ENCODE measurements around the gene SMG7. TPM values are rescaled to one million over a fixed set of nuclear protein-coding genes. Genes with fewer than 3 reads are reported as not detected.

SMG7 gene
- total RNA-seq, 1 experiment from 2014 or later = 54.1 TPM

DNA sequence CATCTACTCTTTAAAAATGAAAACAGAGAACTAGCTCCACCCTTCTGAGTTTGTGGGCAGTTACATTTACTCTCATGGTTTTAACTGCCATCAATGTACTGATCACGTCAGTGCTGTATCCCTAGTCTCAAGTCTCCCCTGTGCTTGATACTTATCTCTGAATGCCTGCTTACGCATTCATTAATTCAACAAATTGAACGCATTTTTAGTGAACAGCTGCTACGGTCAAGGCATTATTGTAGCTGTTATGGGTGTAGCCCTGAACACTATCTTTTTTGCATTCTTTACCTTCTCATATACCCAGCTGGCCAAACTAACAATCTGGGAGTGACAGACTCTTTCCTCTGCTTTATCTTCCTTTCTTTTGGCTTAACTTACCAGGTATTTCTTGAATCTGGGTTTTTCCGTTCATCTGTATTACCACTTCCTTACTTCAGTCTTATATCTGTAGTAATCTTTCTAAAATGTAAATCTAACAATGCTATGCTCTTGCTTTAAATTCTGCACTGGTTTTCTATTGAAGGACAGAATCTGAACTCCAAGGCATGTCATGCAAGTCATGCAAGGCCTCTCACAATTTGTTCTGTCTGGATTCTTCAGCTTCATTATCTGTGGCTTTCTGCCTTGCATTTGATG, 33.3 kb downstream of the SMG7 start:
- Histone ChIP-seq H3K79me2 (ENCODE audit: insufficient read depth, low read length) (peaks cover 96% of the 10 kb centered on the region), H3K9ac (ENCODE audit: low read length) (no peak overlapping the region), H3K27ac (ENCODE audit: low read depth, low read length) (no peak overlapping the region), H2AFZ (ENCODE audit: low read depth, low read length, poor library complexity, severe bottlenecking) (no peak overlapping the region), H3K36me3 (ENCODE audit: control insufficient read depth in 1 of 2, insufficient read depth in 2 of 2, low read length in 2 of 2) (no peaks in the 10 kb centered on the region), H3K9me2 (ENCODE audit: insufficient read depth) (no peaks in the 10 kb centered on the region), H4K20me1 (ENCODE audit: insufficient read depth) (peaks cover 15% of the 10 kb centered on the region; the same call in 1 of the 2 replicates), H3K9me3 (ENCODE audit: control insufficient read depth in 1 of 2, insufficient read depth in 1 of 2, low read depth in 1 of 2, low read length in 2 of 2) (no peaks in the 10 kb centered on the region), H3K4me2 (ENCODE audit: low read length) (no peak overlapping the region), H3K4me1 (ENCODE audit: control insufficient read depth in 1 of 2, insufficient read depth in 2 of 2, low read length in 2 of 2) (no peaks in the 10 kb centered on the region), H3K4me3 (replicated peaks in 1 of 2; ENCODE audit: low read depth in 1 of 2, low read length in 2 of 2) (no peak overlapping the region), H3K27me3 (ENCODE audit: insufficient read depth, low read length) (no peaks in the 10 kb centered on the region)
- CTCF ChIA-PET = no interaction called here
- POLR2A ChIA-PET = no interaction called here
- intact Hi-C loops (cut with micrococcal nuclease) = no loop called here
- no peak for DNase-seq (ENCODE audit: low read depth, low spot score)
- RAD21 ChIA-PET (ENCODE audit: low non-redundant PET in 1 of 2, low total read pairs in 2 of 2, uncharacterized antibody in 2 of 2, unreplicated experiment in 2 of 2) = no interaction called here
- BruUV-seq (replicated peaks) = no TSS peak
- ATAC-seq = no peak
- no peak for TF ChIP-seq CEBPB (IDR thresholded peaks at IDR 0.05; ENCODE audit: low read depth)
- no peak for TF ChIP-seq SP1 (IDR thresholded peaks at IDR 0.05; ENCODE audit: low read depth)
- TF ChIP-seq SIN3A (IDR thresholded peaks at IDR 0.05; ENCODE audit: low read depth) = no peak
- TF ChIP-seq EGR1 (IDR thresholded peaks at IDR 0.05; ENCODE audit: low read depth) = no peak
- TF ChIP-seq, protein P1, sequence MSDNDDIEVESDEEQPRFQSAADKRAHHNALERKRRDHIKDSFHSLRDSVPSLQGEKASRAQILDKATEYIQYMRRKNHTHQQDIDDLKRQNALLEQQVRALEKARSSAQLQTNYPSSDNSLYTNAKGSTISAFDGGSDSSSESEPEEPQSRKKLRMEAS (IDR thresholded peaks at IDR 0.05) = no peak
- no peak for TF ChIP-seq ZFX (IDR thresholded peaks at IDR 0.05)
- TF ChIP-seq POLR2AphosphoS5 (IDR thresholded peaks at IDR 0.05; ENCODE audit: low read depth, low read length) = no peak
- TF ChIP-seq ELF1 (IDR thresholded peaks at IDR 0.05; ENCODE audit: borderline replicate concordance, low read depth) = no peak
- TF ChIP-seq CBX3 (IDR thresholded peaks at IDR 0.05; ENCODE audit: low read depth) = no peak
- TF ChIP-seq ZNF274 (IDR thresholded peaks at IDR 0.05; ENCODE audit: low read depth, low read length) = no peak

DNA sequence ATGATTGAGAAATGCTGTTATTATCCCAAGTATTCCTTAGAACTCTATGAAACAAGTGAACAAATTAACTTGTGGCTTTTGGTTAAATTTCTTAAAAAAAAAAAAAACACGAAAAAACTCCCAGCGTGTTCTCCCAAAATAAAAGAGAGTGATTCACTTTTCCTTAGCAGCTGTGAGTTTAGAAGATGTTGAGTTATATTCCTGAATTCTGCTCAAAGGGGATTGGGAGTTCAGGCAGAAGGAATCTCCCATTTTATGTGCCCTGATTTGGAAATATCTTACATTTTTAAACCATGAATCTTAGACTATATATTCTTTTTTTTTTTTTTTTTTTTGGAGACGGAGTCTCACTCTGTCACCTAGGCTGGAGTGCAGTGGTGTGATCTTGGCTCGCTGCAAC, 34.3 kb downstream of the SMG7 start:
- H3K9me2 ChIP-seq (ENCODE audit: insufficient read depth) = no peaks in the 10 kb centered on the region
- H3K9me3 ChIP-seq (ENCODE audit: control insufficient read depth in 1 of 2, insufficient read depth in 1 of 2, low read depth in 1 of 2, low read length in 2 of 2) = no peaks in the 10 kb centered on the region
- H3K4me1 ChIP-seq (ENCODE audit: control insufficient read depth in 1 of 2, insufficient read depth in 2 of 2, low read length in 2 of 2) = no peaks in the 10 kb centered on the region
- BruUV-seq (replicated peaks) = no TSS peak
- no peak overlapping the region for H2AFZ ChIP-seq (ENCODE audit: low read depth, low read length, poor library complexity, severe bottlenecking)
- no peak overlapping the region for H3K27ac ChIP-seq (ENCODE audit: low read depth, low read length)
- no peaks in the 10 kb centered on the region for H3K27me3 ChIP-seq (ENCODE audit: insufficient read depth, low read length)
- ATAC-seq = no peak
- peaks cover 92% of the 10 kb centered on the region for H3K79me2 ChIP-seq (ENCODE audit: insufficient read depth, low read length)
- intact Hi-C loops (cut with micrococcal nuclease) = no loop called here
- H3K4me2 ChIP-seq (ENCODE audit: low read length) = no peak overlapping the region
- DNase-seq (ENCODE audit: low read depth, low spot score) = no peak
- H3K9ac ChIP-seq (ENCODE audit: low read length) = no peak overlapping the region
- ChIA-PET CTCF (no interaction called here), POLR2A (no interaction called here), RAD21 (ENCODE audit: low non-redundant PET in 1 of 2, low total read pairs in 2 of 2, uncharacterized antibody in 2 of 2, unreplicated experiment in 2 of 2) (no interaction called here)
- H4K20me1 ChIP-seq (ENCODE audit: insufficient read depth) = peaks cover 15% of the 10 kb centered on the region; the same call in 1 of the 2 replicates
- TF ChIP-seq ZNF274 (IDR thresholded peaks at IDR 0.05; ENCODE audit: low read depth, low read length) (no peak), SP1 (IDR thresholded peaks at IDR 0.05; ENCODE audit: low read depth) (no peak), SRF (IDR thresholded peaks at IDR 0.05; ENCODE audit: low read depth) (no peak), JUND (IDR thresholded peaks at IDR 0.05) (no peak), SIN3A (IDR thresholded peaks at IDR 0.05; ENCODE audit: low read depth) (no peak), CEBPB (IDR thresholded peaks at IDR 0.05; ENCODE audit: low read depth) (no peak), TCF7L2 (IDR thresholded peaks at IDR 0.05; ENCODE audit: borderline replicate concordance, extremely low read depth, insufficient read depth, insufficient read length) (no peak), RAD21 (IDR thresholded peaks at IDR 0.05; ENCODE audit: low read depth) (no peak)
- TF ChIP-seq, protein P2, sequence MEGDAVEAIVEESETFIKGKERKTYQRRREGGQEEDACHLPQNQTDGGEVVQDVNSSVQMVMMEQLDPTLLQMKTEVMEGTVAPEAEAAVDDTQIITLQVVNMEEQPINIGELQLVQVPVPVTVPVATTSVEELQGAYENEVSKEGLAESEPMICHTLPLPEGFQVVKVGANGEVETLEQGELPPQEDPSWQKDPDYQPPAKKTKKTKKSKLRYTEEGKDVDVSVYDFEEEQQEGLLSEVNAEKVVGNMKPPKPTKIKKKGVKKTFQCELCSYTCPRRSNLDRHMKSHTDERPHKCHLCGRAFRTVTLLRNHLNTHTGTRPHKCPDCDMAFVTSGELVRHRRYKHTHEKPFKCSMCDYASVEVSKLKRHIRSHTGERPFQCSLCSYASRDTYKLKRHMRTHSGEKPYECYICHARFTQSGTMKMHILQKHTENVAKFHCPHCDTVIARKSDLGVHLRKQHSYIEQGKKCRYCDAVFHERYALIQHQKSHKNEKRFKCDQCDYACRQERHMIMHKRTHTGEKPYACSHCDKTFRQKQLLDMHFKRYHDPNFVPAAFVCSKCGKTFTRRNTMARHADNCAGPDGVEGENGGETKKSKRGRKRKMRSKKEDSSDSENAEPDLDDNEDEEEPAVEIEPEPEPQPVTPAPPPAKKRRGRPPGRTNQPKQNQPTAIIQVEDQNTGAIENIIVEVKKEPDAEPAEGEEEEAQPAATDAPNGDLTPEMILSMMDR (IDR thresholded peaks at IDR 0.05 in 2 of 3, conservative IDR thresholded peaks at IDR 0.05 in 1 of 3; ENCODE audit: borderline replicate concordance in 1 of 3, insufficient read depth in 1 of 3, low read depth in 2 of 3, low read length in 2 of 3) = no peak
- TF ChIP-seq, protein P3, sequence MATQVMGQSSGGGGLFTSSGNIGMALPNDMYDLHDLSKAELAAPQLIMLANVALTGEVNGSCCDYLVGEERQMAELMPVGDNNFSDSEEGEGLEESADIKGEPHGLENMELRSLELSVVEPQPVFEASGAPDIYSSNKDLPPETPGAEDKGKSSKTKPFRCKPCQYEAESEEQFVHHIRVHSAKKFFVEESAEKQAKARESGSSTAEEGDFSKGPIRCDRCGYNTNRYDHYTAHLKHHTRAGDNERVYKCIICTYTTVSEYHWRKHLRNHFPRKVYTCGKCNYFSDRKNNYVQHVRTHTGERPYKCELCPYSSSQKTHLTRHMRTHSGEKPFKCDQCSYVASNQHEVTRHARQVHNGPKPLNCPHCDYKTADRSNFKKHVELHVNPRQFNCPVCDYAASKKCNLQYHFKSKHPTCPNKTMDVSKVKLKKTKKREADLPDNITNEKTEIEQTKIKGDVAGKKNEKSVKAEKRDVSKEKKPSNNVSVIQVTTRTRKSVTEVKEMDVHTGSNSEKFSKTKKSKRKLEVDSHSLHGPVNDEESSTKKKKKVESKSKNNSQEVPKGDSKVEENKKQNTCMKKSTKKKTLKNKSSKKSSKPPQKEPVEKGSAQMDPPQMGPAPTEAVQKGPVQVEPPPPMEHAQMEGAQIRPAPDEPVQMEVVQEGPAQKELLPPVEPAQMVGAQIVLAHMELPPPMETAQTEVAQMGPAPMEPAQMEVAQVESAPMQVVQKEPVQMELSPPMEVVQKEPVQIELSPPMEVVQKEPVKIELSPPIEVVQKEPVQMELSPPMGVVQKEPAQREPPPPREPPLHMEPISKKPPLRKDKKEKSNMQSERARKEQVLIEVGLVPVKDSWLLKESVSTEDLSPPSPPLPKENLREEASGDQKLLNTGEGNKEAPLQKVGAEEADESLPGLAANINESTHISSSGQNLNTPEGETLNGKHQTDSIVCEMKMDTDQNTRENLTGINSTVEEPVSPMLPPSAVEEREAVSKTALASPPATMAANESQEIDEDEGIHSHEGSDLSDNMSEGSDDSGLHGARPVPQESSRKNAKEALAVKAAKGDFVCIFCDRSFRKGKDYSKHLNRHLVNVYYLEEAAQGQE (IDR thresholded peaks at IDR 0.05; ENCODE audit: low read depth) = no peak
- no peak overlapping the region for H3K4me3 ChIP-seq (replicated peaks in 1 of 2; ENCODE audit: low read depth in 1 of 2, low read length in 2 of 2)
- no peaks in the 10 kb centered on the region for H3K36me3 ChIP-seq (ENCODE audit: control insufficient read depth in 1 of 2, insufficient read depth in 2 of 2, low read length in 2 of 2)
